ENCODE measurements around the gene RD3L. TPM values are rescaled to one million over a fixed set of nuclear protein-coding genes. Genes with fewer than 3 reads are reported as not detected.
"Not testable (repeated sequence)": the region's sequence is repeated elsewhere in the genome, so short reads cannot be mapped to it uniquely, and the experiment has no call there.

RD3L gene
- total and polyA plus RNA-seq, 12 donors, result not detected

GRCh38 chr14:103984196-103984595, 41.9 kb upstream of the RD3L start:
- no peaks in the 10 kb centered on the region for H3K9me3 ChIP-seq (replicated peaks in 1 of 3)
- no peaks in the 10 kb centered on the region for H3K27me3 ChIP-seq
- TF ChIP-seq POLR2A (IDR thresholded peaks at IDR 0.05), result no peak
- TF ChIP-seq CTCF (IDR thresholded peaks at IDR 0.05), result no peak
- H3K36me3 ChIP-seq (replicated peaks in 1 of 2), result no peaks in the 10 kb centered on the region
- WGBS, 4 donors, result 89 to 92% (median 90%) methylated on average over 5 of the region's 5 CpGs
- DNase-seq, result no peak
- H3K4me1 ChIP-seq (replicated peaks in 1 of 2), result no peaks in the 10 kb centered on the region
- H3K27ac ChIP-seq, result no peak overlapping the region
- H3K4me3 ChIP-seq, result no peak overlapping the region
- intact Hi-C loops (cut with DNase I), result loop anchor here (10.0 kb wide), 2 partner anchors 179 to 399 kb away; no protein-coding TSS in a partner anchor

GRCh38 chr14:103980623-103981238, 38.4 kb upstream of the RD3L start:
- H3K9me3 ChIP-seq (replicated peaks in 1 of 3); H3K36me3 ChIP-seq (replicated peaks in 1 of 2); H3K27ac ChIP-seq; H3K27me3 ChIP-seq; H3K4me1 ChIP-seq (replicated peaks in 1 of 2); H3K4me3 ChIP-seq: not testable (repeated sequence)
- intact Hi-C loops (cut with DNase I), result loop anchor here (10.0 kb wide), 2 partner anchors 176 to 396 kb away; no protein-coding TSS in a partner anchor
- TF ChIP-seq CTCF (IDR thresholded peaks at IDR 0.05), result peak; percentile 65 to 86 (median 78)
- peak; percentile 60 to 92 (median 81) for DNase-seq
- 40 to 51% (median 48%) methylated on average over 8 to 14 of the region's 14 CpGs for WGBS, 4 donors

- H3K9me3 ChIP-seq (replicated peaks in 1 of 3), result no peaks in the 10 kb centered on the region
- no peaks in the 10 kb centered on the region for H3K4me1 ChIP-seq (replicated peaks in 1 of 2)
- H3K27me3 ChIP-seq, result no peaks in the 10 kb centered on the region
- no peak overlapping the region for H3K27ac ChIP-seq
- H3K4me3 ChIP-seq, result no peak overlapping the region
- intact Hi-C loops (cut with DNase I), result no loop called here
- no peak for DNase-seq
- TF ChIP-seq POLR2A (IDR thresholded peaks at IDR 0.05), result no peak
- TF ChIP-seq CTCF (IDR thresholded peaks at IDR 0.05), result no peak
- no peaks in the 10 kb centered on the region for H3K36me3 ChIP-seq (replicated peaks in 1 of 2)
- WGBS, 4 donors, result 68 to 92% (median 84%) methylated on average over 2 of the region's 2 CpGs
Measured at GRCh38 chr14:103974575-103974974, 32.2 kb upstream of the RD3L start.

- DNase-seq, result peak in 6 of 7 donors; percentile 16 to 58 (median 26)
- H3K27me3 ChIP-seq, result no peaks in the 10 kb centered on the region
- H3K4me1 ChIP-seq (replicated peaks in 1 of 2), result no peaks in the 10 kb centered on the region
- no peaks in the 10 kb centered on the region for H3K36me3 ChIP-seq (replicated peaks in 1 of 2)
- no peak overlapping the region for H3K27ac ChIP-seq
- intact Hi-C loops (cut with DNase I), result no loop called here
- WGBS, 4 donors, result 36 to 71% (median 67%) methylated on average over 3 to 4 of the region's 4 CpGs
- H3K4me3 ChIP-seq, result no peak overlapping the region
- TF ChIP-seq POLR2A (IDR thresholded peaks at IDR 0.05), result no peak
- TF ChIP-seq CTCF (IDR thresholded peaks at IDR 0.05), result no peak
- no peaks in the 10 kb centered on the region for H3K9me3 ChIP-seq (replicated peaks in 1 of 3)
Measured at GRCh38 chr14:103973354-103973753, 31.0 kb upstream of the RD3L start.
